H9 (cell line): Measurements from ENCODE around the gene AMBRA1. TPM values are rescaled to one million over a fixed set of nuclear protein-coding genes. Genes with fewer than 3 reads are reported as not detected.

Experiments used
- DNase-seq: peaks from one replicate; pipeline ENCODE4 v3.0.0-alpha.2; 2017
- H2AFZ ChIP-seq: one replicate; pipeline ENCODE4 v1.6.1; 2013; ENCODE audit warnings: mild to moderate bottlenecking, low read length, control low read depth, moderate library complexity
- H2AK5ac ChIP-seq: 2 replicates; pipeline ENCODE4 v1.6.1; 2013; ENCODE audit warnings: low read length, control low read depth, mixed read lengths; ENCODE audit not compliant: insufficient read length
- H2BK120ac ChIP-seq: one replicate; pipeline ENCODE4 v1.6.1; 2013; ENCODE audit warnings: low read depth, mild to moderate bottlenecking, low read length, control low read depth, inconsistent platforms; ENCODE audit not compliant: poor library complexity, severe bottlenecking
- H2BK12ac ChIP-seq: 2 replicates; pipeline ENCODE4 v1.6.1; 2013; ENCODE audit warnings: low read length, control low read depth, mixed read lengths, low read depth; ENCODE audit not compliant: insufficient read length
- H2BK15ac ChIP-seq: 2 replicates; pipeline ENCODE4 v1.6.1; 2013; ENCODE audit warnings: low read depth, low read length, control low read depth
- H2BK20ac ChIP-seq: one replicate; pipeline ENCODE4 v1.6.1; 2013; ENCODE audit warnings: low read depth, mild to moderate bottlenecking, low read length, control low read depth, inconsistent platforms; ENCODE audit not compliant: poor library complexity, severe bottlenecking
- H2BK5ac ChIP-seq: 2 replicates; pipeline ENCODE4 v1.6.1; 2013; ENCODE audit warnings: low read length, control low read depth, mixed read lengths; ENCODE audit not compliant: insufficient read length
- H3K14ac ChIP-seq: 2 replicates; pipeline ENCODE4 v1.6.1; 2013; ENCODE audit warnings: low read length, control low read depth; ENCODE audit not compliant: insufficient read depth
- H3K18ac ChIP-seq: 2 replicates; pipeline ENCODE4 v1.6.1; 2013; ENCODE audit warnings: low read depth, mild to moderate bottlenecking, mixed read lengths, low read length, control low read depth; ENCODE audit not compliant: insufficient read length
- H3K23ac ChIP-seq: 2 replicates; pipeline ENCODE4 v1.6.1; 2013; ENCODE audit warnings: low read length, control low read depth, mixed read lengths, low read depth; ENCODE audit not compliant: insufficient read length
- H3K23me2 ChIP-seq: 2 replicates; pipeline ENCODE4 v1.6.1; 2013; ENCODE audit warnings: low read depth, mild to moderate bottlenecking, mixed read lengths, low read length, control low read depth; ENCODE audit not compliant: insufficient read length, poor library complexity, severe bottlenecking
- H3K27ac ChIP-seq: 2 replicates; pipeline ENCODE4 v1.5.1; 2013; ENCODE audit warnings: low read length, control low read depth, mixed read lengths, low read depth; ENCODE audit not compliant: insufficient read length
- H3K27me3 ChIP-seq: 2 replicates; pipeline ENCODE4 v1.6.1; 2013; ENCODE audit warnings: low read length, control low read depth, inconsistent platforms; ENCODE audit not compliant: insufficient read depth
- H3K4ac ChIP-seq: 2 replicates; pipeline ENCODE4 v1.6.1; 2013; ENCODE audit warnings: low read depth, mild to moderate bottlenecking, control low read depth, inconsistent platforms, low read length, moderate library complexity
- H3K4me1 ChIP-seq: 2 replicates; pipeline ENCODE4 v1.6.1; 2013; ENCODE audit warnings: low read length, control low read depth, inconsistent platforms; ENCODE audit not compliant: insufficient read depth
- H3K4me2 ChIP-seq: 2 replicates; pipeline ENCODE4 v1.6.1; 2013; ENCODE audit warnings: low read length, control low read depth, mixed read lengths; ENCODE audit not compliant: insufficient read length, insufficient read depth
- H3K56ac ChIP-seq: 2 replicates; pipeline ENCODE4 v1.6.1; 2013; ENCODE audit warnings: low read depth, mild to moderate bottlenecking, mixed read lengths, low read length, control low read depth; ENCODE audit not compliant: insufficient read length
- H3K79me1 ChIP-seq: 2 replicates; pipeline ENCODE4 v1.6.1; 2013; ENCODE audit warnings: low read depth, mild to moderate bottlenecking, moderate library complexity, low read length, control low read depth, inconsistent platforms; ENCODE audit not compliant: insufficient read depth, poor library complexity, severe bottlenecking
- H3K79me2 ChIP-seq: 2 replicates; pipeline ENCODE4 v1.6.1; 2013; ENCODE audit warnings: low read length, control low read depth, inconsistent platforms; ENCODE audit not compliant: insufficient read depth
- H3K9ac ChIP-seq: 2 replicates; pipeline ENCODE4 v1.6.1; 2013; ENCODE audit warnings: low read length, control low read depth, mixed read lengths; ENCODE audit not compliant: insufficient read length; ENCODE audit errors: extremely low read depth
- H3K9me3 ChIP-seq: one replicate; pipeline ENCODE4 v1.6.1; 2013; ENCODE audit warnings: low read depth, low read length, inconsistent platforms; ENCODE audit not compliant: control insufficient read depth
- H3T11ph ChIP-seq: one replicate; pipeline ENCODE4 v1.6.1; 2013; ENCODE audit warnings: mild to moderate bottlenecking, low read length, control low read depth, inconsistent platforms
- H4K20me1 ChIP-seq: one replicate; pipeline ENCODE4 v1.6.1; 2013; ENCODE audit not compliant: control insufficient read depth, insufficient read length, insufficient read depth
- H4K5ac ChIP-seq: 2 replicates; pipeline ENCODE4 v1.6.1; 2013; ENCODE audit warnings: low read depth, mild to moderate bottlenecking, mixed read lengths, low read length, control low read depth; ENCODE audit not compliant: insufficient read length
- H4K8ac ChIP-seq: replicated peaks from 2 replicates; pipeline ENCODE4 v1.6.1; 2013; ENCODE audit warnings: low read length, control low read depth, mixed read lengths, low read depth; ENCODE audit not compliant: insufficient read length
- H4K91ac ChIP-seq: 2 replicates; pipeline ENCODE4 v1.6.1; 2013; ENCODE audit warnings: low read depth, mild to moderate bottlenecking, moderate library complexity, mixed read lengths, low read length, control low read depth; ENCODE audit not compliant: insufficient read length
- H3K27ac Mint-ChIP-seq, 3 experiments: 2 replicates in 2 of 3; 3 replicates in 1 of 3; pipeline ENCODE4 v1.8.0; 2020 to 2021; ENCODE audit warnings: mixed read lengths in 3 of 3, mild to moderate bottlenecking in 1 of 3, moderate library complexity in 1 of 3
- H3K27me3 Mint-ChIP-seq: 2 replicates; pipeline ENCODE4 v1.8.0; 2021; ENCODE audit warnings: low read depth, mild to moderate bottlenecking, moderate library complexity, mixed read lengths
- H3K36me3 Mint-ChIP-seq, 3 experiments: 2 replicates in 2 of 3; 3 replicates in 1 of 3; pipeline ENCODE4 v1.8.0; 2020 to 2021; ENCODE audit warnings: low read depth in 3 of 3, mixed read lengths in 3 of 3; ENCODE audit not compliant: insufficient read depth in 1 of 3
- H3K4me1 Mint-ChIP-seq, 2 experiments: 2 replicates each; pipeline ENCODE4 v1.8.0; 2020; ENCODE audit warnings: mixed read lengths in 2 of 2
- H3K4me3 Mint-ChIP-seq, 2 experiments: 2 replicates in 1 of 2; 3 replicates in 1 of 2; pipeline ENCODE4 v1.8.0; 2020 to 2021; ENCODE audit warnings: mild to moderate bottlenecking in 2 of 2, mixed read lengths in 2 of 2, moderate library complexity in 1 of 2
- H3K9me3 Mint-ChIP-seq, 2 experiments: 2 replicates in 1 of 2; 3 replicates in 1 of 2; pipeline ENCODE4 v1.8.0; 2020; ENCODE audit warnings: mild to moderate bottlenecking in 2 of 2, mixed read lengths in 2 of 2, moderate library complexity in 1 of 2
- CTCF ChIP-seq: fragments of 200-600 bp; sonication (generic); conservative IDR thresholded peaks from 3 replicates; pipeline ENCODE4 v1.8.0; 2021; ENCODE audit warnings: antibody characterized with exemption, mild to moderate bottlenecking
- WGBS: extraction: QIAGEN DNeasy Blood & Tissue Kit; methylation state at CpG from one replicate; pipeline ENCODE4 v1.1.7; 2013; ENCODE audit warnings: missing lambda C conversion rate, low lambda C conversion rate, mixed read lengths; ENCODE audit not compliant: insufficient read length; ENCODE audit errors: extremely low coverage; 5-methylcytosine and 5-hydroxymethylcytosine counted together
- total RNA-seq: library from RNA; stranded (reverse); gene quantifications from 2 replicates; pipeline ENCODE4 v1.2.1, GENCODE V29; 2021

Gene AMBRA1
- total RNA-seq, 1 experiment from 2014 or later: 37.5 TPM

GRCh38 chr11:46643531-46643930, 49.7 kb upstream of the AMBRA1 start:
- Histone ChIP-seq H3K9ac (no peak overlapping the region), H3T11ph (no peak overlapping the region), H3K56ac (no peak overlapping the region), H3K23me2 (no peaks in the 10 kb centered on the region), H3K27ac (no peak overlapping the region), H2AK5ac (no peak overlapping the region), H3K9me3 (no peaks in the 10 kb centered on the region), H2AFZ (no peak overlapping the region), H2BK12ac (no peak overlapping the region), H4K8ac (no peak overlapping the region), H2BK15ac (no peak overlapping the region), H4K5ac (no peak overlapping the region), H3K4me1 (no peaks in the 10 kb centered on the region), H3K14ac (no peak overlapping the region), H3K4ac (no peak overlapping the region), H3K27me3 (no peaks in the 10 kb centered on the region), H3K18ac (no peak overlapping the region), H3K4me2 (no peak overlapping the region), H4K91ac (no peak overlapping the region), H3K79me2 (no peaks in the 10 kb centered on the region), H2BK20ac (no peak overlapping the region), H4K20me1 (no peaks in the 10 kb centered on the region), H2BK120ac (no peak overlapping the region), H3K79me1 (no peaks in the 10 kb centered on the region), H3K23ac (no peak overlapping the region), H2BK5ac (no peak overlapping the region)
- no peaks in the 10 kb centered on the region for H3K9me3 Mint-ChIP-seq
- H3K4me3 Mint-ChIP-seq: no peak overlapping the region
- no peaks in the 10 kb centered on the region for H3K4me1 Mint-ChIP-seq
- H3K27ac Mint-ChIP-seq: no peak overlapping the region
- WGBS: no CpG with 5 or more reads among the region's 3 CpGs
- TF ChIP-seq CTCF: no peak
- H3K27me3 Mint-ChIP-seq: no peaks in the 10 kb centered on the region
- DNase-seq: no peak
- peaks cover 12 to 59% (median 45%) of the 10 kb centered on the region in 3 experiments for H3K36me3 Mint-ChIP-seq
